Endothelial cell of umbilical vein (primary cell): Measurements from ENCODE around the gene SHPK. TPM values are rescaled to one million over a fixed set of nuclear protein-coding genes. Genes with fewer than 3 reads are reported as not detected.

Source experiments
- BruUV-seq: library from RNA; stranded (reverse); fragments of 400-500 nt; replicated peaks from 2 replicates; lab custom pipeline; 2021; lab: Mats Ljungman, UMichigan
- CTCF ChIA-PET: fragments of 300-600, 350-600 bp; sonication (Branson Sonifier 250); formaldehyde crosslinking; loops from one replicate; lab custom pipeline; 2021; ENCODE audit warnings: antibody characterized with exemption, inconsistent platforms; lab: Charles Lee
- POLR2A ChIA-PET: fragments of 300-600, 350-600 bp; sonication (Branson Sonifier 250); formaldehyde crosslinking; loops from one replicate; lab custom pipeline; 2021; ENCODE audit warnings: antibody characterized with exemption, inconsistent platforms; lab: Charles Lee
- DNase-seq: peaks from one replicate; pipeline ENCODE4 v3.0.0-alpha.2; 2011; ENCODE audit warnings: low read depth, low spot score
- FAIRE-seq: peaks from 2 replicates; lab custom pipeline; 2011; peaks lifted over from hg19 to GRCh38; lab: Jason Lieb, UNC
- H2AFZ ChIP-seq: 2 replicates; pipeline ENCODE4 v1.6.0; 2012; ENCODE audit warnings: low read depth, low read length, control low read depth, inconsistent platforms
- H3K27ac ChIP-seq: 2 replicates; pipeline ENCODE4 v1.5.1; 2011; ENCODE audit warnings: low read depth, mild to moderate bottlenecking, control low read depth, low read length, moderate library complexity; ENCODE audit not compliant: insufficient read depth
- H3K27me3 ChIP-seq, 2 experiments: 2 replicates each; pipeline versions ENCODE4 v1.6.0 to v1.6.1; 2011; ENCODE audit warnings: low read length in 2 of 2, mixed read lengths in 1 of 2; ENCODE audit not compliant: control insufficient read depth in 2 of 2, insufficient read depth in 2 of 2
- H3K36me3 ChIP-seq, 2 experiments: 2 replicates in 1 of 2; 3 replicates in 1 of 2; pipeline ENCODE4 v1.5.1; 2011; ENCODE audit warnings: low read length in 2 of 2, mild to moderate bottlenecking in 1 of 2, moderate library complexity in 1 of 2; ENCODE audit not compliant: control insufficient read depth in 2 of 2, insufficient read depth in 2 of 2; ENCODE audit errors: extremely low read depth in 1 of 2
- H3K4me1 ChIP-seq: 3 replicates; pipeline ENCODE4 v1.5.1; 2011; ENCODE audit warnings: mild to moderate bottlenecking, low read length; ENCODE audit not compliant: control insufficient read depth, insufficient read depth; ENCODE audit errors: extremely low read depth
- H3K4me2 ChIP-seq: 2 replicates; pipeline ENCODE4 v1.6.1; 2011; ENCODE audit warnings: low read length, control low read depth, mixed read lengths; ENCODE audit not compliant: insufficient read depth
- H3K4me3 ChIP-seq, 3 experiments: fragments of 200-600 bp in 1 of 3; sonication (generic), shearing (Covaris generic) in 1 of 3; replicated peaks in 1 of 3; 2 replicates each; pipeline ENCODE4 v1.5.1; 2011 to 2016; ENCODE audit warnings: control low read depth in 3 of 3, low read length in 3 of 3, mild to moderate bottlenecking in 2 of 3, inconsistent platforms in 1 of 3, low read depth in 1 of 3, moderate library complexity in 1 of 3; ENCODE audit not compliant: insufficient read depth in 1 of 3
- H3K79me2 ChIP-seq: 2 replicates; pipeline ENCODE4 v1.6.0; 2012; ENCODE audit warnings: low read length, inconsistent platforms; ENCODE audit not compliant: control insufficient read depth, insufficient read depth
- H3K9ac ChIP-seq: replicated peaks from 2 replicates; pipeline ENCODE3; 2011; ENCODE audit warnings: low read length, control low read depth; ENCODE audit not compliant: insufficient read depth; ENCODE audit errors: extremely low read depth
- H3K9me1 ChIP-seq: replicated peaks from 3 replicates; pipeline ENCODE4 v1.6.0; 2011; ENCODE audit warnings: mild to moderate bottlenecking, low read length; ENCODE audit not compliant: control insufficient read depth, insufficient read depth; ENCODE audit errors: extremely low read depth
- H3K9me3 ChIP-seq: replicated peaks from 2 replicates; pipeline ENCODE4 v1.5.1; 2012; ENCODE audit warnings: low read length, inconsistent platforms; ENCODE audit not compliant: control insufficient read depth, insufficient read depth
- H4K20me1 ChIP-seq: replicated peaks from 2 replicates; pipeline ENCODE3; 2011; ENCODE audit warnings: mild to moderate bottlenecking, low read length; ENCODE audit not compliant: control insufficient read depth, insufficient read depth; ENCODE audit errors: extremely low read depth
- CTCF ChIP-seq, 2 donors: IDR thresholded peaks; 1 replicate in 1 of 2; 2 replicates in 1 of 2; pipeline ENCODE4 v1.5.1; 2011; ENCODE audit warnings: low read length in 2 of 2, mild to moderate bottlenecking in 2 of 2, moderate library complexity in 2 of 2, control low read depth in 1 of 2, inconsistent platforms in 1 of 2, low read depth in 1 of 2; ENCODE audit not compliant: insufficient read depth in 1 of 2; ENCODE audit errors: extremely low read depth in 1 of 2
- EZH2 ChIP-seq: IDR thresholded peaks from 2 replicates; pipeline ENCODE4 v1.6.1; 2012; ENCODE audit warnings: borderline replicate concordance, low read depth, mild to moderate bottlenecking, moderate library complexity, low read length, inconsistent platforms; ENCODE audit not compliant: severe bottlenecking
- FOS ChIP-seq: IDR thresholded peaks from 2 replicates; pipeline ENCODE4 v1.6.1; 2011; ENCODE audit warnings: mild to moderate bottlenecking, low read length, moderate library complexity, borderline replicate concordance; ENCODE audit not compliant: insufficient read depth
- GATA2 ChIP-seq: IDR thresholded peaks from 2 replicates; pipeline ENCODE4 v1.7.0; 2011; ENCODE audit warnings: low read depth, mild to moderate bottlenecking, moderate library complexity, mixed read lengths, low read length; ENCODE audit not compliant: insufficient read length, insufficient read depth
- JUN ChIP-seq: IDR thresholded peaks from 2 replicates; pipeline ENCODE4 v1.6.1; 2011; ENCODE audit warnings: borderline replicate concordance, low read depth; ENCODE audit not compliant: insufficient read length, insufficient read depth
- MAX ChIP-seq: IDR thresholded peaks from 2 replicates; pipeline ENCODE4 v1.6.1; 2011; ENCODE audit not compliant: insufficient read depth, insufficient read length
- MYC ChIP-seq: IDR thresholded peaks from one replicate; pipeline ENCODE4 v1.6.1; 2011; ENCODE audit warnings: mild to moderate bottlenecking, low read depth, low read length
- POLR2A ChIP-seq: IDR thresholded peaks from 2 replicates; pipeline ENCODE4 v1.6.1; 2012; ENCODE audit warnings: low read depth, mild to moderate bottlenecking, control low read depth, low read length
- POLR2AphosphoS5 ChIP-seq: IDR thresholded peaks from 2 replicates; pipeline ENCODE4 v1.6.1; 2012; ENCODE audit warnings: low read depth, mild to moderate bottlenecking, control low read depth, low read length, moderate library complexity; ENCODE audit not compliant: insufficient read depth
- dilution Hi-C: fragments of 300-500 bp; cut with MboI; formaldehyde crosslinking; loops from one replicate; pipeline ENCODE4 v1.15.0; 2019; ENCODE audit warnings: low sequenced_read_pairs; ENCODE audit not compliant: extremely low pct_ligation_motif_present
- intact Hi-C: fragments of 100-400 bp; cut with micrococcal nuclease; formaldehyde crosslinking; loops from one replicate; pipeline ENCODE4 v1.10.0; 2022
- polyA plus RNA-seq, 4 experiments: library from polyadenylated mRNA; depleted of rRNA in 3 of 4; stranded (reverse) in 3 of 4; unstranded in 1 of 4; fragments of >200 nt; gene quantifications; 2 replicates each; pipeline versions ENCODE4 v1.2.1 to v1.2.3, GENCODE V29; 2011 to 2012; ENCODE audit warnings: missing spikeins in 1 of 4
- total RNA-seq: library from RNA; stranded (reverse); gene quantifications from 2 replicates; pipeline ENCODE4 v1.2.3, GENCODE V29; 2021

The SHPK gene
- total and polyA plus RNA-seq, 2 donors (not counting 3 experiments of a cell fraction or from before 2014, with no cell fraction given): 15.4 to 15.9 TPM

- no peak for DNase-seq
- Histone ChIP-seq H4K20me1 (no peaks in the 10 kb centered on the region), H3K27me3 (no peaks in the 10 kb centered on the region), H2AFZ (no peak overlapping the region), H3K4me2 (no peak overlapping the region), H3K9ac (no peak overlapping the region), H3K27ac (no peak overlapping the region), H3K9me3 (no peaks in the 10 kb centered on the region), H3K4me3 (no peak overlapping the region), H3K36me3 (peaks cover 0 to 14% of the 10 kb centered on the region in 2 experiments), H3K4me1 (peaks cover 6% of the 10 kb centered on the region), H3K9me1 (no peaks in the 10 kb centered on the region), H3K79me2 (no peaks in the 10 kb centered on the region)
- intact Hi-C loops: no loop called here
- TF ChIP-seq GATA2 (no peak), POLR2A (no peak), EZH2 (no peak), MAX (no peak), MYC (no peak), JUN (no peak), FOS (no peak), POLR2AphosphoS5 (no peak), CTCF (IDR thresholded peaks at IDR 0.05; ENCODE audit: extremely low read depth in 1 of 2, insufficient read depth in 1 of 2, low read depth in 1 of 2, low read length in 2 of 2) (no peak)
- CTCF ChIA-PET: no interaction called here
- dilution Hi-C loops: no loop called here
- no TSS peak for BruUV-seq
- no peak for FAIRE-seq
- POLR2A ChIA-PET: interaction anchor here (4.2 kb wide), 1 partner anchor 9 kb away, joined by 17 read pairs; the partner anchor contains the start of genes EMC6 and TAX1BP3
Measured at GRCh38 chr17:3658784-3659449, 22.9 kb upstream of the SHPK start.
